ENCODE measurements around the gene C6orf89.

Gene C6orf89

DNA sequence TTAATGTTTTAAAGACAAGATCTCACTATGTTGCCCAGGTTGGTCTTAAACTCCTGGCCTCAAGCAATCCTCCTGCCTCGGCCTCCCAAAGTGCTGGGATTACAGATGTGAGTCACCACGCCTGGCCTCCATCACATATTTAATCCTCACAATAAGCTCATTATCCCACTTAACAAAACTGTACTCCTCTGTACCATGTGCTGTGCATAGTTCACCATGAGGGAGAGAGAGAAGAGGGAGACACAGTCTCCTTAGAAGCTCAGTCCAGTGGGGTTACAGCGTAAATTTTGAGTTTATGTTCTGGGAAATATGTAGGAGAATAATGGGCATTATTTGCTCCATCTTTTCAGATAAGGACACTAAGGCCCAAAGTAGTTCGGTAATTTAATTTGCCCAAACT is 38.6 kb upstream of the C6orf89 start:
- no peaks in the 10 kb centered on the region for H3K36me3 ChIP-seq (ENCODE audit: control insufficient read depth in 4 of 4, insufficient read depth in 4 of 4, low read length in 3 of 4)
- H3K4me1 ChIP-seq (ENCODE audit: control extremely low read depth in 1 of 4, control insufficient read depth in 4 of 4, insufficient read depth in 4 of 4, low read length in 3 of 4) = peaks cover 9 to 32% (median 21%) of the 10 kb centered on the region in 4 experiments
- H3K27me3 ChIP-seq (replicated peaks in 2 of 5; ENCODE audit: control insufficient read depth in 4 of 5, insufficient read depth in 5 of 5, low read length in 4 of 5) = peaks cover 0 to 5% (median 0%) of the 10 kb centered on the region in 5 experiments
- DNase-seq = no peak
- ChIA-PET CTCF (interaction anchor here (1.0 to 10.8 kb wide), 3 partner anchors 15 to 80 kb away, joined by 3 to 189 read pairs (median 128); partner anchors contain the start of gene CPNE5), POLR2A (no interaction called here)
- H3K27ac ChIP-seq (ENCODE audit: insufficient read depth in 1 of 2, low read depth in 1 of 2, low read length in 2 of 2, poor library complexity in 1 of 2, severe bottlenecking in 2 of 2) = no peak overlapping the region
- 93% methylated on average over 3 of the region's 4 CpGs for WGBS (ENCODE audit: insufficient coverage)
- H3K9me3 ChIP-seq (ENCODE audit: control extremely low read depth in 1 of 5, control insufficient read depth in 4 of 5, insufficient read depth in 2 of 5, low read depth in 1 of 5, low read length in 4 of 5) = no peaks in the 10 kb centered on the region
- no peak overlapping the region for H3K4me3 ChIP-seq (ENCODE audit: control insufficient read depth in 1 of 7, extremely low read depth in 1 of 7, insufficient read depth in 4 of 7, low read depth in 2 of 7, low read length in 6 of 7)

DNA sequence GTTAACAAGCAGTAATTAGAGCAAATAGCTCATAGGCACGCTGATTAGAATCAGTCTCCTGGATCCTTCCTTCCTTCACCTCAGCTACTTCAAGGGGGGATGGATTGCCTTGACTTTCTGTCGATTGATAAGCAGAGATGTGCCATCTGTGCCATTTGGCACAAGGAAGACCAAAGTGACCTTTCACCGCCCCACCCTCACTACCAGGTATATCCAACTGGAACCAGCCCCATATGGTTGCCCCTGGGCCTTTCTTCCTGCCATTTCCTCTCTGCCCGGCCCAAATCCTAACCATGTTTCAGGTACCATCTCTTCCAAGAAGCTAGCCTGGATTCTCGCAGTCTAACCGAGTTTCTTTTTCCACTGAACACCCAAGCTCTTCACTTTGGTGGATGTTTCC is 37.8 kb upstream of the C6orf89 start:
- Histone ChIP-seq H3K36me3 (ENCODE audit: control insufficient read depth in 4 of 4, insufficient read depth in 4 of 4, low read length in 3 of 4) (peaks cover 0 to 7% (median 0%) of the 10 kb centered on the region in 4 experiments), H3K4me3 (ENCODE audit: control insufficient read depth in 1 of 7, extremely low read depth in 1 of 7, insufficient read depth in 4 of 7, low read depth in 2 of 7, low read length in 6 of 7) (no peak overlapping the region), H3K9me3 (ENCODE audit: control extremely low read depth in 1 of 5, control insufficient read depth in 4 of 5, insufficient read depth in 2 of 5, low read depth in 1 of 5, low read length in 4 of 5) (no peaks in the 10 kb centered on the region), H3K4me1 (ENCODE audit: control extremely low read depth in 1 of 4, control insufficient read depth in 4 of 4, insufficient read depth in 4 of 4, low read length in 3 of 4) (peaks cover 11 to 40% (median 21%) of the 10 kb centered on the region in 4 experiments), H3K27me3 (replicated peaks in 2 of 5; ENCODE audit: control insufficient read depth in 4 of 5, insufficient read depth in 5 of 5, low read length in 4 of 5) (peaks cover 0 to 5% (median 0%) of the 10 kb centered on the region in 5 experiments), H3K27ac (ENCODE audit: insufficient read depth in 1 of 2, low read depth in 1 of 2, low read length in 2 of 2, poor library complexity in 1 of 2, severe bottlenecking in 2 of 2) (no peak overlapping the region)
- 94% methylated on average over 6 of the region's 6 CpGs for WGBS (ENCODE audit: insufficient coverage)
- ChIA-PET POLR2A (interaction anchor here (1.0 kb wide), 1 partner anchor 11 kb away, joined by 3 read pairs; no protein-coding TSS in a partner anchor), CTCF (interaction anchor here (0.9 to 10.8 kb wide), 11 partner anchors 11 to 87 kb away, joined by 3 to 189 read pairs (median 4); partner anchors contain the start of genes C6orf89 and CPNE5)
- DNase-seq = no peak

DNA sequence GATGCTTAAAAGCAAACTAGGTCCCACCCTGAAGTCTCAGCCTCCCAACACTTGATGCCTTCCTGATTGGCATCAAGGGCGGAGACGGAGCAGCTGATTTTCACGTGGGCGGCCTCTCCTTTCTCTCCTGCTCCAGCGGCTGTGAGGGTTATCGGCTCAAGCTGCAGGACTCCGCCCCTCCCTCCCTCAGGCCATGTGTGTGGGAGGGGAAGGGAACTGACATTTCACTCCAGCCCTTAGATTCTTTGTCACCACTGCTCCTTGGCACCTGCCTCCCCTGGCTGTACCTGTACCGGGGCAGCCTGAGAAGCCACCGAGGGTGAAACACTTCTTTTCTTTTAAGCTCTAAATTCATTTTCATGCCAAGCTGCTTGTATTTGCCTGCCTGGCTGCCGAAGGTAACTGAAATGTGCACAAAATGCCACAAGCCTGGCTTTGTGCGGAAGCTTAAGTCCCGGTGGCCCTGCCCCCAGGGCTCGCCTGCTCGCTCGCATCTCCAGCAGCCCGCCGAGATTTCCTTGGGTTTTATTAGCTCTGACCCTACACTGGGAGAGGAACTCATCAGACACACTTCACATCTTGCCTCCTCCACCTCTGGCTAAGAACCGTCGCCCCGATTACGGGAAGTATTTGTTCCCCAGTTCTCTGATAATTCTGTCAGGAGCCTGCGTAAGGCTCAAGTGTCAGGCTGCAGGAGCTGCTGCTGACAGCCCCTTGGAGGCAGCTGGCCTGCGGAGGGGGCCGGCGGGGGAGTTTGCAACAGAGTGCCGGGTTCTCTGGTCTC is 36.9 kb upstream of the C6orf89 start:
- POLR2A ChIA-PET = interaction anchor here (0.6 to 1.0 kb wide), 2 partner anchors 11 to 128 kb away, joined by 3 read pairs; no protein-coding TSS in a partner anchor
- no peak overlapping the region for H3K27ac ChIP-seq (ENCODE audit: insufficient read depth in 1 of 2, low read depth in 1 of 2, low read length in 2 of 2, poor library complexity in 1 of 2, severe bottlenecking in 2 of 2)
- H3K4me3 ChIP-seq (ENCODE audit: control insufficient read depth in 1 of 7, extremely low read depth in 1 of 7, insufficient read depth in 4 of 7, low read depth in 2 of 7, low read length in 6 of 7) = peak overlapping the region in 5 of 7 experiments; percentile 16 to 66 (median 53)
- under 1% methylated on average over 12 of the region's 26 CpGs for WGBS (ENCODE audit: insufficient coverage)
- CTCF ChIA-PET = interaction anchor here (1.0 to 10.8 kb wide), 20 partner anchors 8 to 130 kb away, joined by 3 to 189 read pairs (median 4); partner anchors contain the start of genes C6orf89, CPNE5 and PPIL1
- peaks cover 12 to 49% (median 21%) of the 10 kb centered on the region in 4 experiments for H3K4me1 ChIP-seq (ENCODE audit: control extremely low read depth in 1 of 4, control insufficient read depth in 4 of 4, insufficient read depth in 4 of 4, low read length in 3 of 4)
- H3K27me3 ChIP-seq (replicated peaks in 2 of 5; ENCODE audit: control insufficient read depth in 4 of 5, insufficient read depth in 5 of 5, low read length in 4 of 5) = peaks cover 0 to 5% (median 0%) of the 10 kb centered on the region in 5 experiments
- DNase-seq = peak in 2 of 3 donors; percentile 44 to 58
- peaks cover 0 to 15% (median 2%) of the 10 kb centered on the region in 4 experiments for H3K36me3 ChIP-seq (ENCODE audit: control insufficient read depth in 4 of 4, insufficient read depth in 4 of 4, low read length in 3 of 4)
- no peaks in the 10 kb centered on the region for H3K9me3 ChIP-seq (ENCODE audit: control extremely low read depth in 1 of 5, control insufficient read depth in 4 of 5, insufficient read depth in 2 of 5, low read depth in 1 of 5, low read length in 4 of 5)

DNA sequence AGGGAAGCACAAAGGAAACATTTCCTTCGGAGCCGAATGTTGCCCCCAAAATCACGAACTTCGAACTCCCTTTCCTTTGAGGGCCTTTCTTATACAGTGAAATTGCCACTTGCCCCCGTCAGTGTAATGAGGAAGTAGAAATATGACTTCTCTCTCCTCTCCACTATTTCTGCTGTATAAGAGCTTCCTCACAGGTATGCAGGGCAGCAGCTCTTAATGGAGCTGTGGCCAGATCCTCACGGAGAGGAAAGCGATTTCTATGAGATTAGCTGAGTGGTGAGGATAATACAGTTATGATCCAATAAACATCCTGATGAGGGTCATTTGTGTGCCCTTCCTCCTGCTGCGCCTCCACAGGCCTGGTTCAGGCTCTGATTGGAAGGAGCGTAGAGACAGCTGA is 35.7 kb upstream of the C6orf89 start:
- Histone ChIP-seq H3K4me3 (ENCODE audit: control insufficient read depth in 1 of 7, extremely low read depth in 1 of 7, insufficient read depth in 4 of 7, low read depth in 2 of 7, low read length in 6 of 7) (no peak overlapping the region), H3K27me3 (replicated peaks in 2 of 5; ENCODE audit: control insufficient read depth in 4 of 5, insufficient read depth in 5 of 5, low read length in 4 of 5) (peaks cover 0 to 5% (median 0%) of the 10 kb centered on the region in 5 experiments), H3K36me3 (ENCODE audit: control insufficient read depth in 4 of 4, insufficient read depth in 4 of 4, low read length in 3 of 4) (peaks cover under 1 to 15% (median 4%) of the 10 kb centered on the region in 4 experiments), H3K27ac (ENCODE audit: insufficient read depth in 1 of 2, low read depth in 1 of 2, low read length in 2 of 2, poor library complexity in 1 of 2, severe bottlenecking in 2 of 2) (no peak overlapping the region), H3K9me3 (ENCODE audit: control extremely low read depth in 1 of 5, control insufficient read depth in 4 of 5, insufficient read depth in 2 of 5, low read depth in 1 of 5, low read length in 4 of 5) (no peaks in the 10 kb centered on the region), H3K4me1 (ENCODE audit: control extremely low read depth in 1 of 4, control insufficient read depth in 4 of 4, insufficient read depth in 4 of 4, low read length in 3 of 4) (peaks cover 12 to 50% (median 21%) of the 10 kb centered on the region in 4 experiments)
- ChIA-PET CTCF (interaction anchor here (0.8 to 10.8 kb wide), 20 partner anchors 8 to 359 kb away, joined by 3 to 189 read pairs (median 5); partner anchors contain the start of genes CPNE5 and PPIL1), POLR2A (no interaction called here)
- 46% methylated on average over 4 of the region's 9 CpGs for WGBS (ENCODE audit: insufficient coverage)
- peak in 2 of 3 donors; percentile 22 to 32 for DNase-seq

DNA sequence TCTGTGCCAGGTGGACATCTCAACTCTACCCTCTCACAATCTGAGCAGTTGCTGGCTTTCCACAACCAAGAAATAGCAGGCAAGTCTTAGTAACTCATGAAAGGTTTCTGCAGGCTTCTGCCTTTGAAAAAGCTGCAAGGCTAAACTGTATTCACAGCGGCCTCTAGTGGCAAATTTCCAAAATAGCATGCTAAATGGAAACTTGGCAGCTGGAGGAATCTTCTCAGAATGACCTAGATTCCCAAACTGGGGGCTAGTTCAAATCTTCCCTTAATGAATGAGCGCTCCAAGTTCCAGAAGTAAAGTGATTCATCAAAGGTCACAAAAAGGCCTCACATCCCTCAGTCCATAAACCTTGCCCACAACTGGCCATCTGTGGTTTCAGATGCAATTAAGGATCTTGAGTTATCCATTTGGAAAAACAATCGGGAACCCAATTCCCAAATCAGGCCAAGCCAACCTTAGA is 34.6 kb upstream of the C6orf89 start:
- Histone ChIP-seq H3K4me3 (ENCODE audit: control insufficient read depth in 1 of 7, extremely low read depth in 1 of 7, insufficient read depth in 4 of 7, low read depth in 2 of 7, low read length in 6 of 7) (no peak overlapping the region), H3K27ac (ENCODE audit: insufficient read depth in 1 of 2, low read depth in 1 of 2, low read length in 2 of 2, poor library complexity in 1 of 2, severe bottlenecking in 2 of 2) (no peak overlapping the region), H3K27me3 (replicated peaks in 2 of 5; ENCODE audit: control insufficient read depth in 4 of 5, insufficient read depth in 5 of 5, low read length in 4 of 5) (peaks cover 0 to 3% (median 0%) of the 10 kb centered on the region in 5 experiments), H3K4me1 (ENCODE audit: control extremely low read depth in 1 of 4, control insufficient read depth in 4 of 4, insufficient read depth in 4 of 4, low read length in 3 of 4) (peaks cover 12 to 50% (median 21%) of the 10 kb centered on the region in 4 experiments), H3K36me3 (ENCODE audit: control insufficient read depth in 4 of 4, insufficient read depth in 4 of 4, low read length in 3 of 4) (peaks cover 6 to 27% (median 15%) of the 10 kb centered on the region in 4 experiments), H3K9me3 (ENCODE audit: control extremely low read depth in 1 of 5, control insufficient read depth in 4 of 5, insufficient read depth in 2 of 5, low read depth in 1 of 5, low read length in 4 of 5) (no peaks in the 10 kb centered on the region)
- peak; percentile 72 to 83 (median 76) for DNase-seq
- POLR2A ChIA-PET = interaction anchor here (1.0 kb wide), 1 partner anchor 53 kb away, joined by 5 read pairs; no protein-coding TSS in a partner anchor
- CTCF ChIA-PET = interaction anchor here (0.6 to 10.8 kb wide), 24 partner anchors 9 to 167 kb away, joined by 3 to 189 read pairs (median 8); partner anchors contain the start of genes CPNE5 and PPIL1
- WGBS (ENCODE audit: insufficient coverage) = 56% methylated on average over 3 of the region's 3 CpGs

DNA sequence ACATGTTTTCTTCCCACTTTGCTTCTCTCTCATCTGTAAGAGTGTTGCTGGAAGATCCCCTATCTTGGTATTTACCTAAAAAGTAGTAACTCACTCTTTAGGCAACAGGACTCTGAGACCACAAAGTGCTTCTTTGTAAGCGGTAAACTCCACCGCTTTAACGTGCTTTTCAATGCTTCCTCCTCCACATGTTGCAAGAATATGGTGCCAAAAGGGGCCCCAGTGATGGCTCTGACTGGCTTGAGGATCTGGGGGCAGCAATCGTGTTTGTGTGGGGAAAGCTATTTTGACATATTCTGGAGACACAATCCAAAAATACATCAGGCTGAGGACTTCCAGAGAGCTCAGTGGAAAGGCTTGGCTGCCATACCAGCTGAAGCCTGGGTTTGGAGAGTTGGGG is 34.1 kb upstream of the C6orf89 start:
- Histone ChIP-seq H3K4me3 (ENCODE audit: control insufficient read depth in 1 of 7, extremely low read depth in 1 of 7, insufficient read depth in 4 of 7, low read depth in 2 of 7, low read length in 6 of 7) (no peak overlapping the region), H3K4me1 (ENCODE audit: control extremely low read depth in 1 of 4, control insufficient read depth in 4 of 4, insufficient read depth in 4 of 4, low read length in 3 of 4) (peaks cover 12 to 50% (median 21%) of the 10 kb centered on the region in 4 experiments), H3K27ac (ENCODE audit: insufficient read depth in 1 of 2, low read depth in 1 of 2, low read length in 2 of 2, poor library complexity in 1 of 2, severe bottlenecking in 2 of 2) (no peak overlapping the region), H3K27me3 (replicated peaks in 2 of 5; ENCODE audit: control insufficient read depth in 4 of 5, insufficient read depth in 5 of 5, low read length in 4 of 5) (peaks cover 0 to 3% (median 0%) of the 10 kb centered on the region in 5 experiments), H3K9me3 (ENCODE audit: control extremely low read depth in 1 of 5, control insufficient read depth in 4 of 5, insufficient read depth in 2 of 5, low read depth in 1 of 5, low read length in 4 of 5) (no peaks in the 10 kb centered on the region), H3K36me3 (ENCODE audit: control insufficient read depth in 4 of 4, insufficient read depth in 4 of 4, low read length in 3 of 4) (peaks cover 7 to 31% (median 18%) of the 10 kb centered on the region in 4 experiments)
- peak in 2 of 3 donors; percentile 45 to 49 for DNase-seq
- 26% methylated on average over 3 of the region's 4 CpGs for WGBS (ENCODE audit: insufficient coverage)
- CTCF ChIA-PET = interaction anchor here (0.6 to 10.8 kb wide), 29 partner anchors 8 to 311 kb away, joined by 3 to 189 read pairs (median 5); partner anchors contain the start of genes CPNE5 and PPIL1
- POLR2A ChIA-PET = interaction anchor here (0.6 to 1.0 kb wide), 2 partner anchors 53 to 88 kb away, joined by 3 to 5 read pairs; no protein-coding TSS in a partner anchor

Data from common myeloid progenitor, CD34-positive (primary cell).